Thyroid gland (tissue), 4 donors: ENCODE measurements around the gene RUNX2.

ENCODE experiments used
- CTCF ChIP-seq, 6 experiments: fragments of 200-600 bp in 3 of 6; fragments of 450-650 bp in 3 of 6; sonication (generic) in 3 of 6; IDR thresholded peaks; one replicate each; pipeline ENCODE4 v1.5.1; 2016 to 2019; ENCODE audit warnings: antibody characterized with exemption in 6 of 6, mild to moderate bottlenecking in 2 of 6, inconsistent platforms in 1 of 6, moderate library complexity in 1 of 6
- POLR2A ChIP-seq, 2 donors: fragments of 450-650 bp; IDR thresholded peaks; one replicate each; pipeline ENCODE4 v1.6.1; 2017; ENCODE audit warnings: antibody characterized with exemption in 2 of 2, mild to moderate bottlenecking in 2 of 2, moderate library complexity in 1 of 2

- no peak for TF ChIP-seq POLR2A (IDR thresholded peaks at IDR 0.05)
- no peak for TF ChIP-seq CTCF (IDR thresholded peaks at IDR 0.05)
Measured at GRCh38 chr6:45488269-45488668, 160.1 kb downstream of the RUNX2 start.
